A375 (cell line): ENCODE data around the gene KHDRBS1. TPM values are rescaled to one million over a fixed set of nuclear protein-coding genes. Genes with fewer than 3 reads are reported as not detected.

Experiments
- small RNA-seq: library from RNA; depleted of rRNA; stranded (forward); fragments of <200 nt; gene quantifications from one replicate; pipeline ENCODE3, GENCODE V24; 2014
- total RNA-seq: library from RNA; depleted of rRNA; stranded (reverse); fragments of >200 nt; shearing (Covaris generic); gene quantifications from 2 replicates; pipeline ENCODE4 v1.2.3, GENCODE V29; 2014; rRNA removed

KHDRBS1 gene, protein sequence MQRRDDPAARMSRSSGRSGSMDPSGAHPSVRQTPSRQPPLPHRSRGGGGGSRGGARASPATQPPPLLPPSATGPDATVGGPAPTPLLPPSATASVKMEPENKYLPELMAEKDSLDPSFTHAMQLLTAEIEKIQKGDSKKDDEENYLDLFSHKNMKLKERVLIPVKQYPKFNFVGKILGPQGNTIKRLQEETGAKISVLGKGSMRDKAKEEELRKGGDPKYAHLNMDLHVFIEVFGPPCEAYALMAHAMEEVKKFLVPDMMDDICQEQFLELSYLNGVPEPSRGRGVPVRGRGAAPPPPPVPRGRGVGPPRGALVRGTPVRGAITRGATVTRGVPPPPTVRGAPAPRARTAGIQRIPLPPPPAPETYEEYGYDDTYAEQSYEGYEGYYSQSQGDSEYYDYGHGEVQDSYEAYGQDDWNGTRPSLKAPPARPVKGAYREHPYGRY
- total RNA-seq = 78.7 and 97.4 TPM in 2 replicates

DNA sequence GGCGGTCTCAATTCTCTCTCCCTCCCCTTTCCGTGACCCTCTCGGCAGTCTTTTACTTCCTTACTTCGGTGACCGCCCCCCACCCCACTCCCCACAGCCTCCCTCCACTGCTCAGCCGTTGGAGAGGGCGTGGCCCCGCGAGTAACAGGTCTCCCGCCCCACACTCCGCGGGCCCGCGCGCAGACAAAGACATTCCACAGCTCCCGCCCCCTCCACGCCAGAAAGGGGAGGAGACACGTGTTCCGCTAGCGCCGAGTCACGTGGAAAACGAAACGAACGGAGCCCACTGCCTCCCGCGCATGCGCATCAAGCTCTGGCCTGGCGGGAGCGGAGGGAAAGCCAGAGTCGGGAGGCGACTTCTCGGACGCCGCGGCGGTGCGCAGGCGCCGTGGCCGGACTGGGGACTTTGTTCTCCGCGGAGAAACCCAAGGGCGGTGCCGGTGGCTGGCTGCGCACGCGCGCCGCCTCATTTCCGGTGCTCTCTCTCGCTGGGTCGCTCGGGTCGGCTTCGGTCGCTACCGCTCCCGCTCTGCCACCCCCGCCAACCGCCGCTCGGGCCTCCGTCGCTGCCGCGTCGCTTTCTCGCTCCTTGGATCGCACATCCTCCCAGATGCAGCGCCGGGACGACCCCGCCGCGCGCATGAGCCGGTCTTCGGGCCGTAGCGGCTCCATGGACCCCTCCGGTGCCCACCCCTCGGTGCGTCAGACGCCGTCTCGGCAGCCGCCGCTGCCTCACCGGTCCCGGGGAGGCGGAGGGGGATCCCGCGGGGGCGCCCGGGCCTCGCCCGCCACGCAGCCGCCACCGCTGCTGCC is at the start of gene KHDRBS1:
Gene KHDRBS1 (plus strand): TSS at position 483 of the 813 bp plus-strand sequence. CDS start 128 bp downstream, at position 611.

DNA sequence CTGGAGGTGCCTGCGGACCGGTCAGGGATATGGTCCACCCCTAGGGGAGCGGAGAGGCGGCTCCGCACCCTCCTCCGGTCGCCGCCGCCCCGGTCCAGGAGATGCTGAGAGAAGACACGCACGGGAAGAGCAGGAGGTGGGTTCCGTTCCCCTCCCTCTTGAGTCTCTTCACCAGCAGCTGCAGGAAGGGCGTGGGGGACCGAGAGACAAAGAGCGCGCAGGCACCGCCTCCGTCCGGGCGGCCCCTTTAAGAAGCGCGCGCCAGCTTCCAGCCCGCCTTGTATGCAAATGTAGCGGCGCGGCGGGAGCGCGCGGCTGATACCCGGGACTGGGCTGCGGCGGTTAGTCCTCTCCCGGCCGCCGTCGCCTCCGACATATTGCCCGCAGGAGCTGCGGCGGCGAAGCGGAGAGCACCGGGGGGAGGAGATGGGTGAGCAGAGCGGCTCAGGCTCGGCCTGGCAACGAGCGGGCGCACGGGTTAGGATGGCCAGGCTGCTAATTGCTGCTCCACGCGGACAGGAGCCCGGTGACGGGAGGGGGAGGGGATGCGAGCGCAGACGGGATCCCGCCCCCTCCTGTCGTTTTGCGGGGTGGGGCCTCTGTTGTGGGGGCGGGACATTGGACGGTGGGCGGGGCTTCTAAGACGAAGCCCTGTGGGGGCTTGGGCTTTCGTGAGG is 59.1 kb downstream of the KHDRBS1 start, which contains the start of gene TMEM39B:
Gene TMEM39B (plus strand): TSS at position 318 of the 677 bp plus-strand sequence. CDS start 109 bp downstream, at position 427.

Small RNA genes lying within 50 kb of the gene (small RNA-seq; reads per million reads assigned to genes)
- gene MIR5585 = not detected
- not detected for gene RF00017

Other genes starting within 250 kb of the KHDRBS1 start
- 10.0 and 15.8 TPM in 2 replicates for gene ADGRB2, start 249.5 kb upstream of the KHDRBS1 start, total RNA-seq
- 9.9 and 10.8 TPM in 2 replicates for gene SPOCD1, start 197.8 kb upstream of the KHDRBS1 start, total RNA-seq
- 215 and 263 TPM in 2 replicates for gene PTP4A2, start 75.5 kb upstream of the KHDRBS1 start, total RNA-seq
- gene TMEM39B, start 59.1 kb downstream of the KHDRBS1 start, total RNA-seq = 6.3 and 7.4 TPM in 2 replicates
- gene KPNA6, start 94.2 kb downstream of the KHDRBS1 start, total RNA-seq = 31.9 TPM in 2 replicates
- 76.9 and 78.7 TPM in 2 replicates for gene TXLNA, start 165.8 kb downstream of the KHDRBS1 start, total RNA-seq
- gene CCDC28B, start 186.7 kb downstream of the KHDRBS1 start, total RNA-seq = 32.6 and 40.1 TPM in 2 replicates
- gene IQCC, start 191.8 kb downstream of the KHDRBS1 start, total RNA-seq = 5.8 and 6.1 TPM in 2 replicates
- not detected in 2 replicates for gene DCDC2B, start 195.2 kb downstream of the KHDRBS1 start, total RNA-seq
- 12.3 and 16.0 TPM in 2 replicates for gene TMEM234, start 208.5 kb downstream of the KHDRBS1 start, total RNA-seq
- 440 and 450 TPM in 2 replicates for gene EIF3I, start 208.5 kb downstream of the KHDRBS1 start, total RNA-seq
- gene FAM167B, start 233.4 kb downstream of the KHDRBS1 start, total RNA-seq = 0.37 and 0.57 TPM in 2 replicates
- 0.30 TPM in 1 of 2 replicates, not detected in the other for gene LCK, start 237.4 kb downstream of the KHDRBS1 start, total RNA-seq